ENCODE data around the gene SPC25. TPM values are rescaled to one million over a fixed set of nuclear protein-coding genes. Genes with fewer than 3 reads are reported as not detected.

Gene SPC25
- total and polyA plus RNA-seq, 12 donors = 0.10 to 3.7 (median 0.44) TPM; not detected in 5

- intact Hi-C loops (cut with DNase I) = loop anchor here in 1 of 10 donors (10.0 kb wide), 1 partner anchor 83 kb away; no protein-coding TSS in a partner anchor
- DNase-seq (no peak), ATAC-seq (no peak)
- no peaks in the 10 kb centered on the region for H3K27me3 ChIP-seq
- H3K9me3 ChIP-seq = no peaks in the 10 kb centered on the region
- TF ChIP-seq CTCF (IDR thresholded peaks at IDR 0.05) = no peak
- peaks cover 0 to 15% (median 0%) of the 10 kb centered on the region in 9 donors for H3K4me1 ChIP-seq
- H3K4me3 ChIP-seq = no peak overlapping the region
- no peak overlapping the region for H3K27ac ChIP-seq
- WGBS, 2 donors = 99 to 100% methylated on average over 2 of the region's 2 CpGs
- peaks cover 0 to 99% (median 24%) of the 10 kb centered on the region in 9 donors for H3K36me3 ChIP-seq
Measured at GRCh38 chr2:168858146-168858545, 32.1 kb downstream of the SPC25 start.

- H3K27me3 ChIP-seq = no peaks in the 10 kb centered on the region
- intact Hi-C loops (cut with DNase I) = loop anchor here in 1 of 10 donors (10.0 kb wide), 1 partner anchor 81 kb away; no protein-coding TSS in a partner anchor
- H3K4me3 ChIP-seq = no peak overlapping the region
- no peak for TF ChIP-seq CTCF (IDR thresholded peaks at IDR 0.05)
- WGBS, 2 donors = 95 to 98% methylated on average over 3 of the region's 3 CpGs
- no peak for ATAC-seq
- no peak for DNase-seq
- peaks cover 0 to 99% (median 5%) of the 10 kb centered on the region in 9 donors for H3K36me3 ChIP-seq
- H3K9me3 ChIP-seq = no peaks in the 10 kb centered on the region
- H3K4me1 ChIP-seq = peaks cover 0 to 15% (median 0%) of the 10 kb centered on the region in 9 donors
- no peak overlapping the region for H3K27ac ChIP-seq
Measured at GRCh38 chr2:168855601-168856000, 34.6 kb downstream of the SPC25 start.

GRCh38 chr2:168854651-168855050 lies 35.6 kb downstream of the SPC25 start:
- ATAC-seq (no peak), DNase-seq (no peak)
- intact Hi-C loops (cut with DNase I) = loop anchor here in 1 of 10 donors (10.0 kb wide), 1 partner anchor 80 kb away; no protein-coding TSS in a partner anchor
- TF ChIP-seq CTCF (IDR thresholded peaks at IDR 0.05) = no peak
- peaks cover 0 to 15% (median 0%) of the 10 kb centered on the region in 9 donors for H3K4me1 ChIP-seq
- H3K36me3 ChIP-seq = peaks cover 0 to 90% (median 5%) of the 10 kb centered on the region in 9 donors
- no peak overlapping the region for H3K27ac ChIP-seq
- H3K9me3 ChIP-seq = no peaks in the 10 kb centered on the region
- H3K4me3 ChIP-seq = no peak overlapping the region
- WGBS, 2 donors = 95 to 96% methylated on average over 5 of the region's 5 CpGs
- no peaks in the 10 kb centered on the region for H3K27me3 ChIP-seq

GRCh38 chr2:168853471-168853870 lies 36.8 kb downstream of the SPC25 start:
- no peak for TF ChIP-seq CTCF (IDR thresholded peaks at IDR 0.05)
- H3K4me3 ChIP-seq = no peak overlapping the region
- no peak overlapping the region for H3K27ac ChIP-seq
- DNase-seq (no peak), ATAC-seq (no peak)
- H3K36me3 ChIP-seq = peaks cover 0 to 78% (median 0%) of the 10 kb centered on the region in 9 donors
- no peaks in the 10 kb centered on the region for H3K27me3 ChIP-seq
- WGBS, 2 donors = 97 to 100% methylated on average over 1 of the region's 1 CpG
- H3K9me3 ChIP-seq = no peaks in the 10 kb centered on the region
- intact Hi-C loops (cut with DNase I) = loop anchor here in 1 of 10 donors (10.0 kb wide), 1 partner anchor 79 kb away; no protein-coding TSS in a partner anchor
- H3K4me1 ChIP-seq = peaks cover 0 to 15% (median 0%) of the 10 kb centered on the region in 9 donors
